ENCODE data around the gene ANKRD44. TPM values are rescaled to one million over a fixed set of nuclear protein-coding genes. Genes with fewer than 3 reads are reported as not detected.

ANKRD44 gene
- total and polyA plus RNA-seq, 12 donors: 1.1 to 20.1 (median 6.9) TPM

DNA sequence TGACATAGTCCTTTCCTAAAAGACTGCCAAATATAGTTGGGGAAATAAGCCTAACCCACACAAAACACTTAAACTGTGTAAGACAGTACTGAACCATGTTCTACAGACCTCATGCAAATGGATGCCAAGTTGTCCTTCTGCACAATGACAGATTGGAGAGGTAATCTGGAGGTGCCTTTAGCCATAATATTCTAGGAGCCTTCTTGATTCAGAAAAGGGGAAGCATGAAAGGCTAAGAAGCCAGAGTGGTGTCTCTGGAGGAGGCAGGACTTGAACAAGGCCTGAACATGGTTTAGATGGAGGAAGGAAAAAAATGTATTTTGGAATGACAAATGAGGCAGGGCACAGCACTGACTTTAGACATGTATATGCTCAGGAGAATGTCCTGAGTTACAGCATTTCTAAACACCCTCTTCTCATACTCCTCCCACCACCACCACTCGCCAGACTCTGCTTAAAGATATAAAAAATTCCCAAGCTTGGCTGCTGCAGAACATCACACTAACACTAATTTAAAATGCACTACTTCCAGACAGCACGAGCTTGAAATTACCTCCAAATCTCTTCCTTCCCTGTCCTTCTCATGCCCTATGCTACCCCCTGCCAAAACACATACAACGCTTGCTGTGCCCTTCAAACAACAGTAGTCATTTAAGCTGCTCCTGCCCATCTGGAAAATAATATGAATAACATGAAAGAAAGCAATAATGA lies 110.4 kb downstream of the ANKRD44 start:
- no peak for DNase-seq
- Histone ChIP-seq H3K9me3 (peaks cover 0 to 3% (median 0%) of the 10 kb centered on the region in 11 donors), H3K4me3 (no peak overlapping the region), H3K4me1 (peaks cover 0 to 80% (median 31%) of the 10 kb centered on the region in 9 donors), H3K27me3 (no peaks in the 10 kb centered on the region), H3K36me3 (no peaks in the 10 kb centered on the region), H3K27ac (peak overlapping the region in 1 of 10 donors; percentile 72)
- TF ChIP-seq CTCF (IDR thresholded peaks at IDR 0.05): no peak
- 56 to 70% methylated on average over 3 of the region's 3 CpGs for WGBS, 2 donors
- intact Hi-C loops (cut with DNase I): no loop called here
- no peak for ATAC-seq

- no peak for TF ChIP-seq CTCF (IDR thresholded peaks at IDR 0.05)
- Histone ChIP-seq H3K4me1 (peaks cover 0 to 71% (median 36%) of the 10 kb centered on the region in 9 donors), H3K4me3 (peak overlapping the region in 6 of 10 donors; percentile 13 to 43 (median 26)), H3K27ac (peak overlapping the region in 2 of 10 donors; percentile 13 to 72), H3K9me3 (peaks cover 0 to 3% (median 0%) of the 10 kb centered on the region in 11 donors), H3K27me3 (no peaks in the 10 kb centered on the region), H3K36me3 (no peaks in the 10 kb centered on the region)
- 42 to 68% methylated on average over 12 of the region's 12 CpGs for WGBS, 2 donors
- intact Hi-C loops (cut with DNase I): loop anchor here in 2 of 10 donors (5.0 to 10.0 kb wide), 2 partner anchors 103 to 274 kb away; partner anchors contain the start of gene PGAP1 (in 1 of the 2)
- DNase-seq: peak; percentile 21 to 44
- peak; percentile 68 to 80 (median 70) for ATAC-seq
These were observed 111.7 kb downstream of the ANKRD44 start for GRCh38 chr2:197198890-197199289.

DNA sequence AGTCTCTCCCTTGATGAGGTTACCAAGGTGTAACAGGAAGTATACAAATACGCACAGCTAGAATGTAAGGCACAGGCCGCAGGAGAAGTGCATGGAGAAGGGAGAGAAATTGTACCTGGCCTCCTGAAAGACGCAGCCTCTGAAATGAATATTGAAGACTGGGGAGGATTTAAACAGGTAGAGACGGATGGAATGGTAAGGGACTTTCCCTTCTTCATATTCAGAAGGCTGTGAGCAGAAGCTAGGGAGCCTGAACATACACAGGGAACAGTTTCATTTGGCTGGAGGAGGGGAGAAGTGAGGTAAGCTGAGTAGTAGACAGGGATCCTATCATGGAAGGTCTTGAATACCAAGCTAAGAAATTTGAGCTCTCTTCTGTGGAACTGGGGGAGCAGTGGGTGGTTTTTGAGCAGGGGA lies 112.7 kb downstream of the ANKRD44 start:
- no peak for TF ChIP-seq CTCF (IDR thresholded peaks at IDR 0.05)
- H3K4me3 ChIP-seq: peak overlapping the region in 1 of 10 donors; percentile 43
- H3K36me3 ChIP-seq: no peaks in the 10 kb centered on the region
- no peak for ATAC-seq
- intact Hi-C loops (cut with DNase I): loop anchor here in 2 of 10 donors (5.0 to 10.0 kb wide), 2 partner anchors 104 to 273 kb away; partner anchors contain the start of gene PGAP1 (in 1 of the 2)
- H3K4me1 ChIP-seq: peaks cover 0 to 72% (median 36%) of the 10 kb centered on the region in 9 donors
- WGBS, 2 donors: 93 to 94% methylated on average over 4 of the region's 4 CpGs
- no peaks in the 10 kb centered on the region for H3K9me3 ChIP-seq
- DNase-seq: no peak
- peak overlapping the region in 1 of 10 donors; percentile 72 for H3K27ac ChIP-seq
- no peaks in the 10 kb centered on the region for H3K27me3 ChIP-seq

DNA sequence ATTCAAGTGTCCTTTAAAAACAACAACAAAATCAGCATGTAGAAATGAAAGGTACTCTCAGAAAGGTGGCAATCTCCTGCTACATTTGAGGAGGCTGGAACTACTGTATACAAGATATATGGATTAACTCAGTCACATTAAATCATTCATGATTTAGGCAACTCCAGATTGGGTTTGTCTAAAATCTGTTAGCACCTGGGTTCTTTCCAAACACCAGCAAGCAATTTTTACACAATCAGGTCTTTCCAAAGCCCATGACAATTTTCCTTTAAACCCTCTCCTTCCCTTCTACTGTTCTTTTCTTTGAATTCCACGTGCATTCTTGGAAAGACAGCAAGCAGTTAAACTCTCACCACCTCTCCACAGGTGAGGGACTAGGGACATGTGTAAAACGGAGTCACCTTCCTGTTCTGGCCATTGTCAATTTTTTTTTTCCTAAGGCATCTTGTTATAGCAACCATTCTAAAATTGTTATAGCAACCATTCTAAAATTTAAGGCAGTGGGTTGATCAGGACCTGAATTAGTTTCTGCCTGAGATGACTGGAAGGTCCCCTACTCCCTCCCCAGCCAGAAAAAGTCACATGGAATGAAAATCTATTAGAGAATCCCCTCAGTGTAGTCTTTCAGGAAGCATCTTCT lies 113.9 kb downstream of the ANKRD44 start:
- H3K27me3 ChIP-seq: no peaks in the 10 kb centered on the region
- peaks cover 0 to 81% (median 36%) of the 10 kb centered on the region in 9 donors for H3K4me1 ChIP-seq
- no peaks in the 10 kb centered on the region for H3K9me3 ChIP-seq
- WGBS, 2 donors: 20 to 25% methylated on average over 2 of the region's 2 CpGs
- DNase-seq (no peak), ATAC-seq (no peak)
- H3K27ac ChIP-seq: peak overlapping the region in 2 of 10 donors; percentile 8 to 72
- no peak for TF ChIP-seq CTCF (IDR thresholded peaks at IDR 0.05)
- intact Hi-C loops (cut with DNase I): loop anchor here in 2 of 10 donors (5.0 to 10.0 kb wide), 2 partner anchors 106 to 272 kb away; partner anchors contain the start of gene PGAP1 (in 1 of the 2)
- H3K36me3 ChIP-seq: no peaks in the 10 kb centered on the region
- H3K4me3 ChIP-seq: no peak overlapping the region
